HG03095 (cell line): ENCODE measurements around the gene CTNS.
A peak's percentile ranks its signal among the peaks of the same experiment; 100 is the strongest.
"Not testable (repeated sequence)": the region's sequence is repeated elsewhere in the genome, so short reads cannot be mapped to it uniquely, and the experiment has no call there.

Experiments used
- ATAC-seq: cut with Tn5 transposase; IDR thresholded peaks from one replicate; pipeline ENCODE4 v1.9.1; 2021; ENCODE audit warnings: moderate library complexity; ENCODE audit not compliant: unreplicated experiment

Gene CTNS

GRCh38 chr17:3681565-3681964 is 45.0 kb downstream of the CTNS start:
- no peak for ATAC-seq

GRCh38 chr17:3682033-3682432 is 45.5 kb downstream of the CTNS start:
- no peak for ATAC-seq

- ATAC-seq = peak; percentile 52
These were observed 46.5 kb downstream of the CTNS start for GRCh38 chr17:3683054-3683511.

- ATAC-seq = no peak
These were observed 48.6 kb downstream of the CTNS start for GRCh38 chr17:3685174-3685573.

- no peak for ATAC-seq
These were observed 51.5 kb downstream of the CTNS start for GRCh38 chr17:3688027-3688553.

GRCh38 chr17:3688852-3689261 is 52.3 kb downstream of the CTNS start:
- ATAC-seq = no peak

GRCh38 chr17:3689262-3690093 is 52.9 kb downstream of the CTNS start:
- ATAC-seq = no peak

- ATAC-seq = no peak
These were observed 53.6 kb downstream of the CTNS start for GRCh38 chr17:3690094-3690715.

- ATAC-seq = no peak
These were observed 55.1 kb downstream of the CTNS start for GRCh38 chr17:3691617-3692067.

- ATAC-seq = no peak
These were observed 55.8 kb downstream of the CTNS start for GRCh38 chr17:3692346-3692745.

GRCh38 chr17:3693141-3693540 is 56.6 kb downstream of the CTNS start:
- no peak for ATAC-seq

- peak; percentile 30 for ATAC-seq
These were observed 57.3 kb downstream of the CTNS start for GRCh38 chr17:3693829-3694231.

GRCh38 chr17:3695129-3695722 is 58.7 kb downstream of the CTNS start:
- no peak for ATAC-seq

- no peak for ATAC-seq
These were observed 59.3 kb downstream of the CTNS start, which contains the start of gene P2RX5 for GRCh38 chr17:3695723-3696411. P2RX5 (minus strand) TSS chr17:3696155; CDS start chr17:3696005, 150 bp downstream.

GRCh38 chr17:3697103-3697476 is 60.5 kb downstream of the CTNS start:
- no peak for ATAC-seq

GRCh38 chr17:3698139-3698538 is 61.6 kb downstream of the CTNS start:
- ATAC-seq = no peak

GRCh38 chr17:3699951-3700350 is 63.4 kb downstream of the CTNS start:
- no peak for ATAC-seq

GRCh38 chr17:3702041-3702539 is 65.5 kb downstream of the CTNS start:
- not testable (repeated sequence) for ATAC-seq

GRCh38 chr17:3704931-3705717 is 68.6 kb downstream of the CTNS start:
- no peak for ATAC-seq

GRCh38 chr17:3705718-3705984 is 69.1 kb downstream of the CTNS start:
- not testable (repeated sequence) for ATAC-seq
